GM12873 (cell line): ENCODE data around the gene TPRG1L.

Source experiments
- TF ChIP-seq, protein P1 (sequence below): IDR thresholded peaks from 2 replicates; pipeline ENCODE4 v1.5.1; 2012; ENCODE audit warnings: low read depth, mild to moderate bottlenecking, moderate library complexity, low read length, control low read depth; ENCODE audit not compliant: insufficient read depth; ENCODE audit errors: missing control alignments

TPRG1L gene

DNA sequence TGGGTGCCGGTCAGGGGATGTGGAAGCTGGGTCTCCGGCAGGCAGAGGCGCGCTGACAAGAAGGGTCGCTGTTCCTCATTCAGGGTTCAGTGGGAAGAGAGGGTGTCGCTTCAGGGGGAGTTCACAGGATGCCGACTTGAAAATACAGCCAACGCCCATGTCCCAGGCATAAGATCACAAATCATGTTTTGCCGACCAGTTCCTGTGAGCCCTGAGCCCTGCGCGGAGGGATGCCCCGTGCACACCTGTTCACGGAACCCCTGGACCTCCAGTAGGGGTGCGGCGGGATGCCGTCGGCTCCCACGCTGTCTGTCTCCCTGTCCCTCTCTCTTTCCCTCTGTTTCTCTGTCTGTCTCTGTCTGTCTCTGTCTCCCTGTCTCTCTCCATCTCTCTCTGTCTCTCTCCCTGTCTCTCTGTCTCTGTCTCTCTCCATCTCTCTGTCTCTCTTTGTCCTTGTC, 54.3 kb downstream of the TPRG1L start:
- TF ChIP-seq, protein P1, sequence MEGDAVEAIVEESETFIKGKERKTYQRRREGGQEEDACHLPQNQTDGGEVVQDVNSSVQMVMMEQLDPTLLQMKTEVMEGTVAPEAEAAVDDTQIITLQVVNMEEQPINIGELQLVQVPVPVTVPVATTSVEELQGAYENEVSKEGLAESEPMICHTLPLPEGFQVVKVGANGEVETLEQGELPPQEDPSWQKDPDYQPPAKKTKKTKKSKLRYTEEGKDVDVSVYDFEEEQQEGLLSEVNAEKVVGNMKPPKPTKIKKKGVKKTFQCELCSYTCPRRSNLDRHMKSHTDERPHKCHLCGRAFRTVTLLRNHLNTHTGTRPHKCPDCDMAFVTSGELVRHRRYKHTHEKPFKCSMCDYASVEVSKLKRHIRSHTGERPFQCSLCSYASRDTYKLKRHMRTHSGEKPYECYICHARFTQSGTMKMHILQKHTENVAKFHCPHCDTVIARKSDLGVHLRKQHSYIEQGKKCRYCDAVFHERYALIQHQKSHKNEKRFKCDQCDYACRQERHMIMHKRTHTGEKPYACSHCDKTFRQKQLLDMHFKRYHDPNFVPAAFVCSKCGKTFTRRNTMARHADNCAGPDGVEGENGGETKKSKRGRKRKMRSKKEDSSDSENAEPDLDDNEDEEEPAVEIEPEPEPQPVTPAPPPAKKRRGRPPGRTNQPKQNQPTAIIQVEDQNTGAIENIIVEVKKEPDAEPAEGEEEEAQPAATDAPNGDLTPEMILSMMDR, result no peak
